HG02884 (cell line): ENCODE results near the gene MESD.
A peak's percentile ranks its signal among the peaks of the same experiment; 100 is the strongest.

Experiments used
- ATAC-seq: cut with Tn5 transposase; IDR thresholded peaks from one replicate; pipeline ENCODE4 v1.9.1; 2021; ENCODE audit warnings: mild to moderate bottlenecking, moderate library complexity; ENCODE audit not compliant: unreplicated experiment

MESD gene

DNA sequence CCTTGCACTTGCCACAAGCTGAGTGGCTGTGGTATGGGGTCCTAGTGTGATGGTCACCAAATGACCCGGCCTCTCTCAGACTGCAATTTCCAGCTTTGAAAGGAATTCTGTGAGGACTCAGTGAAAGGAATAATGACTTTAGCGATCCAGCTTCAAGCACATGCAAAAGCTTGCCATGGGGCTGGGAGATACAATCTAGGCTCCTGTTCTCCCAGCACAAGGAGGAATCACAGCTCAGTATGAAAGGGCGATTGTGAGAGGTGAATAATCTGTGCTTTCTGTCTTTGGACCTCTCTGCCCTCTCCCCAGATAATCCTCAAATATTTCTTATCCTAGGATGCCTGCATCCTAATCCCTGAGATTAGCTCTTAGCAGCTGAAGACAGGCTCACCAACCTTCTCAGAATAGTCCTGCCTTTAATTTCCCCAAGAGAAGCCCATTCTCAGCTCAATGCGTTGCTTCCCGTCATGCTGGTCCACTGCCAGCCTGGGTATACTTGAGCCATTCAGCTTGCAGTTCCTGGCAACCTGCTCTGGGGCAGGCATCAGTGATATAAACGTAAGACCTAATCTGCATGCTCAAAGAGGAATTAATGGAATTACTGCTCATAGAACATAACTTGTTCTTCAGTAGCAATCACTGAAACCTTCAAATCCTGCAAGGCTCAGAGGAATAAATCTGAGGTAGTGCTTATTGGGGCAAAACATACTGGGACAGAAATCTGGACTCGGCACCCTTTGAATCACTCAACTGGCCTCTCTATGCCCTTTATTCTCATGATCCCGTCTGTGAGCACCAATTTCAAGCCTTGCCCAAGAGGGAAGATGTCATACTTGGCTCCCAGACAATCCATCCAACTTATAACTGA is 26.2 kb upstream of the MESD start:
- no peak for ATAC-seq

DNA sequence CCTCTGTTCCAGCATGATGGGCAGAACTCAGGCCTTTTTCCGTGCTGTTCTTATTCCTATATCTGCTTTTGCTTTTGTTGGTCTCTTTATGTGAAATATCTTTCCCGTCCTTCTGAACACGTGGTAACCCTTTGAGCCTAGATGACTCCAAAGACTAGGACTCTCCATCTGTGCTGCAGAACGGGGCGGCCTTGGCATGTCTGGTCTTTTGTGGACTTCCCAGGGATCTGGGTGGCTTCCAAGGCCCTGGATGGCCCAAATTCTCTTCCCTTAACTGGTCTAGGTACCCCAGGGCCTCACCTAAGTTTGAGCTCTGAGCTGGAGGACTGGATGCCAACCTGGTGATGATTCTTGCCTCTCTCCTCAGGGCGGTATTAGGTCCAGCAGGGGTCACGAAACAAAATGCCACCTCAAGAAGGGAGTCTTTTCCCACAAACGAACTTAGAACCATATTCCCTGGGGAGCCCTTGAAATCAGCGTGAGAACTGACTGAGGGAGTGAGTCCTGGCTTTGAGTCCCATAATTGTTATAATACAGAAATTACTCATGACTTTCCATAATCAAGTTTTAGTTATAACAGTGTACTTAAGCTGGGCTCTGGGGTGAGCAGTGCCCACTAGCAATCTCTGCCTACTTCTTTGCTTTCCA is 25.0 kb upstream of the MESD start:
- ATAC-seq: no peak

DNA sequence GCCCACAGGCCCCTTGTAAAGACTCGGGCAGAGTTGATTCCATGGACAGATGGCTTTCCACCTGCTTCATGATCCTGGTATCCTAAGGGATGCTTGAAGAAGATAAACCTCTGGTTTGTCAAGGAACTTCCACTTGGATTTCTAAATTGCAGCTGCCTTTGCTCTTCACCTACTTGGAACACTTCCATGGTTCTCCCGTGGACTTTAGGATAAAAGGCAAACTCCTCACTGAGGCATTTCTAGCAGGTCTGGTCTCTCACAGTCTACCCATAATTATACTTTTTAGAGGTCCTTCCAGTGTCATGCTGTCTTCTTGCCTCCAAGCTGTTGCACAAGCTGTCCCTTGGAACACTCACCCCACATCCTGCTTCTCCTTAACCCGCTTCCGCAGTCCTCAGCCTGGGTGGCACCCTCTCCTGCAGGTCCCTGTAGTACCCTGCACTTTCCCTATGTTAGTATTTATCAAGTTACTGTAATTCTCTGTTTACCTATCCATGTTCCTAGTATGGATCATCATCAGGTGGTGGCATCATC is 23.8 kb upstream of the MESD start:
- ATAC-seq: no peak

DNA sequence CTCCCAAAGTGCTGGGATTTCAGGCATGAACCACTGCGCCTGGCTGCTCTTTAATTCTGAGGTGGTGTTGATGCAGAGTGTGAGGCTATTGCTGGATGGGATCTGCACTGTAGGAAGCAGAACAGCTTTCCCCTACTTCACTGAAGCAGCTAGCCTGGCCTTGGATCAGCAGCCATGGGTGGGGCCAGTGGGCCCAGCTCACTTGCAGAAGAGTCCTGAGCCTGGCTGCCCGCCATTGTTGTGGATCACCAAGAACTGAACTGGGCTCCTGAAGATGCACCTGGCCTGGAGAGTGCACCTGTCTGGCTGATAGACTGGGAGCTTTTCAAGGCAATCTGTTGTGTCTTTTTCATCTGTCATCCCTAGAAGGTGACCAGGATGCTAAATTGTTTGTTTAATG is 23.0 kb upstream of the MESD start:
- ATAC-seq: no peak

DNA sequence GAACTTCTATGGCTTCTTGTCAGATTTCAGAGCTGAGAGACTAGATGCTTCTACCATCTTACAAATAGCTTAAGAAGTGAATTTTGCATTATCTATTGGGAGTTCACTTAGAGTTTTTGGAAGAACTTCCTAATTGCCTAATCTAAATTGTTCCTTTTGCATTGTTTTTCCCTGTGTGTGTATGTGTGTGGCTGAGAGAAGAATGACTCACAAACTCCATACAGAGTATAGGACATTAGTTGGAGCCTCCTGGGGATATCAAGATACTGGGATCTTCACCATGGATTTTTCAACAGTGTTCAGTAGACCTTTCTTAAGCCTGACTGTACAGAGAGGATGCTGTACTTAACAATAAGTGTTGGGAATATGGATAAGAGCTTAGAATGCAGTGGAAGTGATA is 22.0 kb upstream of the MESD start:
- no peak for ATAC-seq

DNA sequence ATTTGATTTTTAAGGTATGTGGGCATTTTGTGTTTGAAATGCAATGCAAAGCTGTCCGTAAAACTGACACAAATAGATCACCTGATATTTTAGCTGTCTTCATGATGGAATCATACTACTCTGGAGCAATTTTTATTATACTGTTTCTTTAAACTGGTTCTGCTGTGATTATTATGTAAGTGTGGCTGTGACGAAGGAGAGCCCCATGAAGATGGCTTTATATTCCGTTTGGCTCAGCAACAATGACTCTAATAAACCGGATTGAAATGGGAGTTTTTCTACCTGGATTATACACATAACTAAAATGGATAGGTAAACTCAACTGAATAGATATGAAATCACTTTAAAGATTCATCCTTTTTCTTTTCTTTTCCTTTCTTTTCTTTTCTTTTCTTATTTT is 20.5 kb upstream of the MESD start:
- ATAC-seq: no peak

DNA sequence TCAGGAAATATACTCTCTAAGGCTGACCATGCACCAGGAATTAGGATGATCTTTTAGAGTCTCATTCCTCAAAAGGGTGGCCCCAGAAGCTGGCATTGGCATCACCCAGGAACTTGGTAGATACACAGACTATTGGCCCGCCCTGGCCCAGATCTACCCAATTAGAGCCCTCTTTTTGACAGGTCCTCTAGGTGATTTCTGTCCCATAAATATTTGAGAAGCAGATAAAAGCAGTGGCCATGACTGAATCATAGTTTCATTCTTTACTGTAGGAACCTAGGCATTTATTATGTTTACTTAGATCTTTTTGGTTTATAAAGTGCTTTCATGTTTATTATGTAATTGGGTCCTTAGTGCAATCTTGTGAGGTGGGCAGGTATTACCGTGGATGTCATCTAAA is 18.7 kb upstream of the MESD start:
- no peak for ATAC-seq

DNA sequence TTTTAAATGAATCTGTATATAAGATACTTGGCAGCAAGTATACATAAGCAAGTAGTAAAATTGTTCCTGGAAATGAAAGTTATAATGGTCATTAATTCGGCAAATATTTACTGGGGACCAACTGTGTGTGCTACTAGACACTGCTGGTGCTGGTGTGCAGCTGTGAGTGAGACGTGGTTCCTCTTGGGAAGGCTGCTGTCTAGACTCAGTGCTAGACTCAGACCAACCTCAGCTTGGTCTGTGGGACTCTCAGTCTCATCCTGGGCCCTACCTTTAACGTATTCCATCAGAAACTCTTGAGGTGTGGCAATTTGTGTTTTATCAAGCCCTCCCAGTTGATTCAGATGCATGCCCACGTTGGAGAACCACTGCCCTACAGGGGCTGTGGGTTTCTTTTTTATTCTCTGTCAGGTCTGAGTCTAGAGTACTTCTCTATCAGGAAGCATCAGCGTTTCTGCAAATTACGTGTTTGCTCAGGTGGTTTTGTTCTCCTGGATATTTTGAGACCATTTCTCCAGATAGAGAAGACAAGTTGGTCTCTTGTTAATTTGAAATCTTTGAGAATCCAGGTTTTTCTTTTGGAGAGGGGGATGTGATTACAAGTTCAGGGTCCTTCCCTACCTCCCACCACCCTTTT is 17.9 kb upstream of the MESD start:
- ATAC-seq: no peak

DNA sequence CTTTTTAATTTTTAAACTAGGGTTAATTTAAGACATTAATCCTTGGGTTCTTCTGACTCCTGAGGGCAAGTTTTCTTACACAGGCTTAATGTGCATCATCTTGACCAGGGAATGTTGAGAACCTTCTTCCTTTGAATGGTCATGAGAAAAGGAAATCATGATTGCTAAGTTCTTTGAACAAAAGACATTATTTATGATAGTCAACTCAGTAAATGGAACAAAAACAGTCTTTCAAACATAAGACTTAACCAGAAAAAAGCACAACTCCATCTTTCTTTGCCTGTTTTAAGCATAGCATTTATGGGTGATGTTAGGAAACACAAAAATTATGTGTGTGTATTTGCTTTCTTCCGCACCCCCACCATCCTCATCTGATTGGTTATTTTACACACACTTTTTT is 16.5 kb upstream of the MESD start:
- ATAC-seq: no peak

DNA sequence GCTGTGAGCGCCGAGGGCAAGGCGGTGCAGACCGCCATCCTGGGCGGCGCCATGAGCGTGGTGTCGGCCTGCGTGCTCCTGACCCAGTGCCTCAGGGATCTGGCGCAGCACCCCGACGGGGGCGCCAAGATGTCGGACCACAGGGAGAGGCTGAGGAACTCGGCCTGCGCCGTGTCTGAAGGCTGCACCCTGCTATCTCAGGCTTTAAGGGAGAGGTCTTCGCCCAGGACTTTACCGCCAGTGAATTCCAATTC is 13.4 kb upstream of the MESD start:
- ATAC-seq: no peak

DNA sequence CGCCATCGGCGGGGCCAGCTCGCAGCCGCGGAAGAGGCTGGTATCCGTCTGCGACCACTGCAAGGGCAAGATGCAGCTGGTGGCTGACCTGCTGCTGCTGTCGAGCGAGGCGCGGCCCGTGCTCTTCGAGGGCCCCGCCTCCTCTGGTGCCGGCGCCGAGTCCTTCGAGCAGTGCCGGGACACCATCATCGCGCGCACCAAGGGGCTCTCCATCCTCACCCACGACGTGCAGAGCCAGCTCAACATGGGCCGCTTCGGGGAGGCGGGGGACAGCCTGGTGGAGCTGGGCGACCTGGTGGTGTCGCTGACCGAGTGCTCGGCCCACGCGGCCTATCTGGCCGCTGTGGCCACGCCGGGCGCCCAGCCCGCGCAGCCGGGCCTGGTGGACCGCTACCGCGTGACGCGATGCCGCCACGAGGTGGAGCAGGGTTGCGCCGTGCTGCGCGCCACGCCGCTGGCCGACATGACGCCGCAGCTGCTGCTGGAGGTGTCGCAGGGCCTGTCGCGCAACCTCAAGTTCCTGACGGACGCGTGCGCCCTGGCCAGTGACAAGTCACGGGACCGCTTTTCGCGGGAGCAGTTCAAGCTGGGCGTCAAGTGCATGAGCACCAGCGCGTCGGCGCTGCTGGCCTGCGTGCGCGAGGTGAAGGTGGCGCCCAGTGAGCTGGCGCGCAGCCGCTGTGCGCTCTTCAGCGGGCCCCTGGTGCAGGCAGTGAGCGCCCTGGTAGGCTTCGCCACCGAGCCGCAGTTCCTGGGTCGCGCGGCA is 12.9 kb upstream of the MESD start:
- ATAC-seq: no peak

DNA sequence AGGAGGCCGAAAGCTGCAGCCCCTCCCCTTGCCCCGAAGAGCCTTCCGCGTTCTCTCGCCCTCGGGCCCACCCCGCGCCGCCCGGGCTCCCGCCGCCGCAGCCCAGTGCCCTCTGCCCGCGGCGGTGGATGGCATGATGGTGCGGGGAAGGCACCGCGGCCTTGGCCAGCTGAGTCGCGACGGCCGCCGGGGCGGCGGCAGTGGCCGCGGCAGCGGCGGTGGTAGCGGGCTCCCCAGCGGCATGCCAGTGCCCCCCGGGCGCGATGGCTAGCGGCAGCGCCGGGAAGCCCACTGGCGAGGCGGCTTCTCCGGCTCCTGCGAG is 12.4 kb upstream of the MESD start:
- ATAC-seq: no peak

DNA sequence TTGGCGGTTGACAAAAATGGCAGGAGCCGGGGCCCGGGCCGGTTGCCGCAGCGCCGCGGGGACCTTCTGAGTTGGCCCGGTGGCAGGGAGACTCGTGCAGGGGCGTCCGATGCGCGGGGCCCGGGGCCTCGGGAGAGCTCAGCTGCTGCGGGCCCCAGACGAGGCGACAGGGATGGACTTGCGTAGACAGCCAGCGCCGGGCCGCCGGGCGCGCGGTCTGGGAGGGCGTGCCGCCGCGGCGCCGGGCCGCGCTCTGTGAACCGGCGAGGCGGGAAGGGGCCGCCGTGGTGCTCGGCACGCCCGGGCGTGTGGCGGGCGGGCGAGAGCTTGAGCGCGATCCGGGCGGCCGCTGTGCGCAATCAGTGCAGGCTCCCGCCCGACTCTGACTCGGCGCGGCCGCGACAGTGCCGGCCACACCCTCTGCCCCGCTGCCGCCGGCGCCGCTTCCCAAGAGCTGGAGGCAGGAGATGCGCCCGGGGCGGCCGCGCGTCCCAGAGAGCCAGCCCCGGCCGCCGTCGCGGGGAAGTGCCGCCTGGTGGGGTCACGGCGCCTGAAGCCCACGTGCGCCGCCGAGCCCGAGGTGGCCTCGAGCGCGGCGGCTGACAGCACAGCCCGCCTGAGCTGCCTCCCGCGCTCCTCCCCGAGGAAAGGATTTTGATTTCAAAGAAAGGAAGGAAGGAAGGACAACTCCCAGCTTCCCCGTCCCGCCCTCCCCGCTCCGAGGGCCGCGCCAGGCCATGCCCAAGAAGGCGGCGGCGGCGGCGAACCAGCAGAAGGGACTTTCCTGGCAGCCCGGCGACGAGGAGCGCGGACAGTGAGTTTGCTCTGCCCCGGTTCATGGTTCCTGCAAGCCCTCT is 11.8 kb upstream of the MESD start:
- ATAC-seq: peak; percentile 29

DNA sequence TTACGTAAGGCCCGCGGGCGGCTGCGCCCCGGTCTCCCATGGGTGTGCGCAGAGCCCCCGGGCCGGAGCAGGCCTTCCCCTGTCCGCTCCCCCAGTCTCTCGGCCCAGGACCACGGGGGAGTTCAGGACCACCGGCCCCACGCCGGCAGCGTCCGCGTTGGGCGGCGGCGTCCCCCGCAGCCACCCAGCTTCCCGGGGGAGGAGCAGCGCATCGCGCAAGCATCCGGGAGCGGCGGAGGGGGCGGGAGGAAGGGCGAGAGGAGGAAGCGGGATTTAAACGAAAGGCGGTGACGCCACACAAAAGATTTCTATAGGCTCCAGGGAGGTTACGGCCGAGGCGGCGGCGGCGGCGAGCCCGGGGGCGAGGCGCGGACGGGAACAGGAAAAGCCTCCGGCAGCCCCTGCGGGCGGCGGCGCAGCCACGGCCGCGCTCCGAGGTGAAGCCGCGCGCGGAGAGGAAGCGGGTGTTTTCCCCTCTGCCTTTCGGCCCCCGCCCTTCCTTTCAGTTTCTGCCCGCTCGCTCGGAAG is 11.1 kb upstream of the MESD start, which contains the start of gene TLNRD1:
Gene TLNRD1, plus strand, starts transcription at position 300 of the 528 bp plus-strand sequence. CDS start 1,349 bp downstream, outside the sequence.
- ATAC-seq: peak; percentile 52

DNA sequence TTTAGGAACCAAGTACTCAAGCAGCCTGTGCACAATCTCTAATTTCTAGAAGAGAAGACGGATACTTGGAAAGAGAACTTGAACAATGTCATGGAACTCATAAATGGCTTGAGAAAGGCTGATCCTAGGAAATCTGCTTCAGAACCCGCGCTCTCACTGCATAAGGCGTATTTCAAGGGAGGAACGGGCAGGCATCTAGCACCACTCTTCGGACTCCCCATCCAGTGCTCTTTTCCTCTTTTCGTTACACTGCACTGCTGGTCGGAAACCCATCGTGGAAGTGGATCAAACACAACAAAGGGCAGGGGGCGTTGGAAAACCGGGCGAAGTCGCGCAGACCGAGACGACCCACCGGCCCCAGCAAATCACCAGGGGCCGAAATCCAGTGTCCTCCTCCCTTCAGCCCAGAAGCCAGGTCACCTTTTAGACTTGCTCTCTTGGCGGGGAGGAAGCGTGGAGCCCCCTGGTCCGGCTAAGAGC is 10.6 kb upstream of the MESD start:
- ATAC-seq: no peak

DNA sequence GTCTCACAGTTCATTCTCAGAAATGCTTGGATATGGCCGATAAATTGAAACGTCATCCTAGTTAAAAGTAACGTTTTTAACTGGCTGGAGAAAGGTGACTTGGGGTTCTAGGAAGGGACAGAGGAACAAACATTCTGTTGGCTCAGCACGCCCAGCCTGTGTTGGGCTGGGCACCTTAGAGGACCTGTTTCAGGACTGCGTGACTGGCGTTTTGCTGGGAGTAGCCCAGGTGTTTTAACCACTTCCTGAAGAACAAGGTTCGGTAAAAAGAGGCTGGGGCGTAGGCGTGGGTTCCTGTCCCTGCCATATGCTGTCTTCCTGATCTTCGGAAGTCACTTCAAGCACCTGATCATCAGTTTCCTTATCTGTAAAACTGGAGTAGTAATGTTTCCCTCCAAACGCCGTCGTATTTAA is 10.0 kb upstream of the MESD start:
- ATAC-seq: peak; percentile 31

DNA sequence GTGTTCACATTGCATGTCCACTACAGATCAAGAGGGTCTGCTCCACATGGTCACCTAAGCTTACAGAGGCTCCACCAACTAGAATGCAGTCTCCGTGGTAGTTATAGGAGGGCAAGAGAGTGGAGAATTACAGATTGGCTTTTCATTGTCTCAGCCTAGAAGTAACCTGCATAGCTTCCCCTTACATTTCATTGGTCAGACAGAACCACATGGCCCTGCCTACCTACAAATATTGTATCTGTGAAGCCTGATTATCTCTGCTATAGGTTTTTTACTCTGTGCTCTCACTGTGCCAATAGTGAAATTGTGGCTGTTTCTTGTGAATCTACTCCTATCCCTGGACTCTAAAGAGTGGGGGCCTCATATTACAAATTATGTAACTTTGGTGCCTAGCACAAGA is 8.6 kb upstream of the MESD start:
- no peak for ATAC-seq

DNA sequence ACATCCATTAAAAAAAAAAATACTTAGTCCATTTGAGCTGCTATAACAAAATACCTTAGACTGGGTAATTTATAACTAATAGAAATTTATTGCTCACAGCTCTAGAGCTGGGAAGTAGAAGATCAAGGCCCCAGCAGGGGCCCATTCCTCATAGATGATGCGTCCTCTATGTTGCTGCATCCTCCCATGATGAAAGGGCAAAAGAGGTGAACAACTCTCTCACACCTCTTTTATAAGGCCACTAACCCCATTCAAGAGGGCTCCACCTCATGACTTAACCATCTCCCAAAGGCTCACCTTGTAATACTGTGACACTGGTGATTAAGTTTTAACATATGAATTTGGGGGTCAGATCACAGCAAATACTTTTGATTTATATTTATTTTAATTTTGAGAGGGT is 8.1 kb upstream of the MESD start:
- no peak for ATAC-seq

DNA sequence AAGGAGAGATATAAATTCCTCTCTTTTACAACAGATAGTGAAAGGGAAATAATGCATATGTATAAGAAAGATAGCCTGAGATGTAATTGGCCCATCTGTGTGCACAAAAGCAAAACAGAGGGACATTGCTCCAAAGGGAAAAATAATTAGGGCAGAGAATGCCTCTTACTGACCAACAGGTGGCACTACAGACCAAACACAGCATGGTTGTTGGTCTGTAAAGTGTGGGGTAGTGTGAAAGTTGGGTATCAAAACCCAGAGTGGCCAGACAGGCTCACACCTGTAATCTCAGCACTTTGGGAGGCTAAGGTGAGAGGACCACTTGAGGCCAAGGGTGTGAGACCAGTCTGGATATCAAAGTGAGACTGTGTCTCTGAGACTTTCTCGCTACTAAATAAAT is 6.6 kb upstream of the MESD start:
- ATAC-seq: no peak

DNA sequence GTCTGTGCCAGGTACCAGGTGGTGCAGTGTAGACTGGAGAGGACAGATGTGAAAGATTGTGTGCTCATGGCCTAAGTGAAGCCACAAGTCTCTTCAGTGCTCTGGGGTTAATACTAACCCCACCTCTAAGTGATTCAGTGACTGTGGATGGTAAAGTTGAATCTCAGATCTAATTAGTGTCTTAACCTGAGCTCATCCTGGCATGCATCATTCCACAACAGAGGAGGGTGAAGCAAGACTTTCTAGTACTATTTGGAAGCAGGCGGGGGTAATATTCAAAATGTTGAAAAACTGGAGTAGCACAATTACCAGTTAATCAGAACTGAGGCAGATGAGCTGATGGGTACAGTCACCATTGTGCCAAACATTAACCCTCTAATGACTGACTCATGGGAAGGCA is 2.8 kb upstream of the MESD start:
- ATAC-seq: no peak
